ENCODE results near the gene DOCK1.
"Not testable (repeated sequence)": the region's sequence is repeated elsewhere in the genome, so short reads cannot be mapped to it uniquely, and the experiment has no call there.

DOCK1 gene

GRCh38 chr10:126903656-126904360 is 1.4 kb upstream of the DOCK1 start:
- DNase-seq = no peak

GRCh38 chr10:126904516-126904817 is 761 bp upstream of the DOCK1 start:
- DNase-seq = no peak

GRCh38 chr10:126905776-126906703 is 812 bp downstream of the DOCK1 start:
- no peak for DNase-seq

- DNase-seq = no peak
These were observed 1.6 kb downstream of the DOCK1 start for GRCh38 chr10:126906704-126907422.

GRCh38 chr10:126907423-126907970 is 2.3 kb downstream of the DOCK1 start:
- no peak for DNase-seq

GRCh38 chr10:126908225-126908624 is 3.0 kb downstream of the DOCK1 start:
- no peak for DNase-seq

GRCh38 chr10:126908729-126909128 is 3.5 kb downstream of the DOCK1 start:
- DNase-seq = no peak

- DNase-seq = no peak
These were observed 3.9 kb downstream of the DOCK1 start for GRCh38 chr10:126909147-126909546.

GRCh38 chr10:126910196-126910595 is 5.0 kb downstream of the DOCK1 start:
- DNase-seq = no peak

GRCh38 chr10:126910798-126911197 is 5.6 kb downstream of the DOCK1 start:
- DNase-seq = no peak

GRCh38 chr10:126911301-126911700 is 6.1 kb downstream of the DOCK1 start:
- no peak for DNase-seq

- no peak for DNase-seq
These were observed 8.1 kb downstream of the DOCK1 start for GRCh38 chr10:126913316-126913715.

- DNase-seq = no peak
These were observed 9.3 kb downstream of the DOCK1 start for GRCh38 chr10:126914561-126914960.

GRCh38 chr10:126916952-126917351 is 11.7 kb downstream of the DOCK1 start:
- not testable (repeated sequence) for DNase-seq

GRCh38 chr10:126917375-126917774 is 12.1 kb downstream of the DOCK1 start:
- DNase-seq = no peak

- no peak for DNase-seq
These were observed 13.0 kb downstream of the DOCK1 start for GRCh38 chr10:126917975-126918908.

- DNase-seq = no peak
These were observed 14.2 kb downstream of the DOCK1 start for GRCh38 chr10:126919426-126919825.

GRCh38 chr10:126921162-126921561 is 15.9 kb downstream of the DOCK1 start:
- DNase-seq = no peak

- DNase-seq = no peak
These were observed 16.8 kb downstream of the DOCK1 start for GRCh38 chr10:126921974-126922525.

- no peak for DNase-seq
These were observed 19.1 kb downstream of the DOCK1 start for GRCh38 chr10:126924180-126924914.

GRCh38 chr10:126924915-126925300 is 19.7 kb downstream of the DOCK1 start:
- DNase-seq = no peak

All from AML-193 (cell line).